Common myeloid progenitor, CD34-positive (primary cell): ENCODE results near the gene HDAC2.
A peak's percentile ranks its signal among the peaks of the same experiment; 100 is the strongest.

Experiments used
- CTCF ChIA-PET: fragments of 350-600 bp; sonication (Branson Sonifier 250); formaldehyde crosslinking; loops from one replicate; lab custom pipeline; 2021; ENCODE audit warnings: antibody characterized with exemption; lab: Charles Lee
- POLR2A ChIA-PET: fragments of 350-600 bp; sonication (Branson Sonifier 250); formaldehyde crosslinking; loops from one replicate; lab custom pipeline; 2021; ENCODE audit warnings: antibody characterized with exemption; lab: Charles Lee
- DNase-seq, 3 donors: peaks; one replicate each; pipeline versions ENCODE4 v3.0.0 to v3.0.0-alpha.2; 2013
- H3K27ac ChIP-seq, 2 experiments: 1 replicate in 1 of 2; 2 replicates in 1 of 2; pipeline ENCODE4 v1.7.0; 2013; ENCODE audit warnings: inconsistent platforms in 2 of 2, low read length in 2 of 2, mild to moderate bottlenecking in 2 of 2, low read depth in 1 of 2, moderate library complexity in 1 of 2; ENCODE audit not compliant: severe bottlenecking in 2 of 2, insufficient read depth in 1 of 2, poor library complexity in 1 of 2
- H3K27me3 ChIP-seq, 5 experiments: replicated peaks in 2 of 5; 1 replicate in 3 of 5; 2 replicates in 2 of 5; pipeline versions ENCODE4 v1.6.1 to v1.7.0; 2013; ENCODE audit warnings: low read length in 4 of 5, mild to moderate bottlenecking in 2 of 5, moderate library complexity in 2 of 5, inconsistent platforms in 1 of 5; ENCODE audit not compliant: insufficient read depth in 5 of 5, control insufficient read depth in 4 of 5
- H3K36me3 ChIP-seq, 4 experiments: 1 replicate in 2 of 4; 2 replicates in 2 of 4; pipeline versions ENCODE4 v1.6.1 to v1.7.0; 2013; ENCODE audit warnings: low read length in 3 of 4, control low read depth in 1 of 4, mild to moderate bottlenecking in 1 of 4; ENCODE audit not compliant: control insufficient read depth in 4 of 4, insufficient read depth in 4 of 4
- H3K4me1 ChIP-seq, 4 experiments: 1 replicate in 3 of 4; 2 replicates in 1 of 4; pipeline versions ENCODE4 v1.6.1 to v1.7.1; 2013; ENCODE audit warnings: low read length in 3 of 4, mild to moderate bottlenecking in 3 of 4, control low read depth in 1 of 4, inconsistent platforms in 1 of 4, moderate library complexity in 1 of 4; ENCODE audit not compliant: control insufficient read depth in 4 of 4, insufficient read depth in 4 of 4; ENCODE audit errors: control extremely low read depth in 1 of 4
- H3K4me3 ChIP-seq, 7 experiments: 1 replicate in 4 of 7; 2 replicates in 3 of 7; pipeline versions ENCODE4 v1.5.1 to v1.7.0; 2013; ENCODE audit warnings: mild to moderate bottlenecking in 7 of 7, low read length in 6 of 7, moderate library complexity in 6 of 7, inconsistent platforms in 2 of 7, low read depth in 2 of 7, control low read depth in 1 of 7; ENCODE audit not compliant: insufficient read depth in 4 of 7, control insufficient read depth in 1 of 7; ENCODE audit errors: extremely low read depth in 1 of 7
- H3K9me3 ChIP-seq, 5 experiments: 1 replicate in 4 of 5; 2 replicates in 1 of 5; pipeline versions ENCODE4 v1.6.1 to v1.7.1; 2013; ENCODE audit warnings: low read length in 4 of 5, mild to moderate bottlenecking in 2 of 5, inconsistent platforms in 1 of 5, low read depth in 1 of 5, moderate library complexity in 1 of 5; ENCODE audit not compliant: control insufficient read depth in 4 of 5, insufficient read depth in 2 of 5; ENCODE audit errors: control extremely low read depth in 1 of 5
- WGBS: methylation state at CpG from one replicate; pipeline ENCODE4 v1.1.5; 2013; ENCODE audit not compliant: insufficient coverage; 5-methylcytosine and 5-hydroxymethylcytosine counted together

Gene HDAC2

GRCh38 chr6:113907102-113907815 lies 63.7 kb downstream of the HDAC2 start:
- ChIA-PET POLR2A (no interaction called here), CTCF (interaction anchor here (0.7 to 3.5 kb wide), 12 partner anchors 13 to 1406 kb away, joined by 3 to 17 read pairs (median 4); no protein-coding TSS in a partner anchor)
- DNase-seq: no peak
- Histone ChIP-seq H3K27ac (no peak overlapping the region), H3K4me1 (peaks cover 0 to 11% (median 0%) of the 10 kb centered on the region in 4 experiments), H3K9me3 (no peaks in the 10 kb centered on the region), H3K27me3 (no peaks in the 10 kb centered on the region), H3K4me3 (no peak overlapping the region), H3K36me3 (no peaks in the 10 kb centered on the region)
- WGBS: 96% methylated on average over 5 of the region's 6 CpGs

- H3K4me3 ChIP-seq: no peak overlapping the region
- no peak overlapping the region for H3K27ac ChIP-seq
- H3K27me3 ChIP-seq: no peaks in the 10 kb centered on the region
- DNase-seq: no peak
- no peaks in the 10 kb centered on the region for H3K36me3 ChIP-seq
- ChIA-PET POLR2A (no interaction called here), CTCF (interaction anchor here (0.6 kb wide), 2 partner anchors 16 to 33 kb away, joined by 3 read pairs; no protein-coding TSS in a partner anchor)
- H3K9me3 ChIP-seq: no peaks in the 10 kb centered on the region
- WGBS: 61% methylated on average over 5 of the region's 9 CpGs
- H3K4me1 ChIP-seq: peaks cover 0 to 11% (median 0%) of the 10 kb centered on the region in 4 experiments
Measured at GRCh38 chr6:113903666-113904330, 67.2 kb downstream of the HDAC2 start.

GRCh38 chr6:113901482-113901881 lies 69.5 kb downstream of the HDAC2 start:
- no peak overlapping the region for H3K4me3 ChIP-seq
- 86% methylated on average over 1 of the region's 2 CpGs for WGBS
- H3K9me3 ChIP-seq: peaks cover 0 to 3% (median 0%) of the 10 kb centered on the region in 5 experiments
- no peak overlapping the region for H3K27ac ChIP-seq
- POLR2A ChIA-PET: no interaction called here
- CTCF ChIA-PET: no interaction called here
- H3K27me3 ChIP-seq: no peaks in the 10 kb centered on the region
- H3K4me1 ChIP-seq: peaks cover 0 to 11% (median 0%) of the 10 kb centered on the region in 4 experiments
- H3K36me3 ChIP-seq: no peaks in the 10 kb centered on the region
- no peak for DNase-seq

GRCh38 chr6:113894712-113895674 lies 76.0 kb downstream of the HDAC2 start:
- peaks cover 0 to 14% (median 6%) of the 10 kb centered on the region in 4 experiments for H3K4me1 ChIP-seq
- 93% methylated on average over 3 of the region's 6 CpGs for WGBS
- H3K27ac ChIP-seq: no peak overlapping the region
- ChIA-PET CTCF (interaction anchor here (1.0 kb wide), 1 partner anchor 10 kb away, joined by 3 read pairs; no protein-coding TSS in a partner anchor), POLR2A (no interaction called here)
- H3K36me3 ChIP-seq: no peaks in the 10 kb centered on the region
- no peaks in the 10 kb centered on the region for H3K27me3 ChIP-seq
- peak in 2 of 3 donors; percentile 29 to 48 for DNase-seq
- peaks cover 0 to 18% (median 5%) of the 10 kb centered on the region in 5 experiments for H3K9me3 ChIP-seq
- H3K4me3 ChIP-seq: no peak overlapping the region

GRCh38 chr6:113893866-113894265 lies 77.1 kb downstream of the HDAC2 start:
- DNase-seq: no peak
- 86% methylated on average over 3 of the region's 3 CpGs for WGBS
- POLR2A ChIA-PET: no interaction called here
- Histone ChIP-seq H3K27me3 (no peaks in the 10 kb centered on the region), H3K27ac (no peak overlapping the region), H3K36me3 (no peaks in the 10 kb centered on the region), H3K4me3 (no peak overlapping the region), H3K9me3 (peaks cover 0 to 18% (median 5%) of the 10 kb centered on the region in 5 experiments), H3K4me1 (peaks cover 0 to 14% (median 6%) of the 10 kb centered on the region in 4 experiments)
- CTCF ChIA-PET: interaction anchor here (0.7 to 0.9 kb wide), 2 partner anchors 14 to 15 kb away, joined by 3 to 4 read pairs; no protein-coding TSS in a partner anchor

GRCh38 chr6:113893451-113893850 lies 77.5 kb downstream of the HDAC2 start:
- Histone ChIP-seq H3K9me3 (peaks cover 0 to 18% (median 5%) of the 10 kb centered on the region in 5 experiments), H3K27ac (no peak overlapping the region), H3K4me1 (peaks cover 0 to 14% (median 6%) of the 10 kb centered on the region in 4 experiments), H3K36me3 (no peaks in the 10 kb centered on the region), H3K4me3 (no peak overlapping the region), H3K27me3 (no peaks in the 10 kb centered on the region)
- ChIA-PET CTCF (interaction anchor here (0.7 to 0.9 kb wide), 2 partner anchors 14 kb away, joined by 3 to 4 read pairs; no protein-coding TSS in a partner anchor), POLR2A (no interaction called here)
- no peak for DNase-seq
